Daoy (cell line): Measurements from ENCODE around the gene PINK1. TPM values are rescaled to one million over a fixed set of nuclear protein-coding genes. Genes with fewer than 3 reads are reported as not detected.
A peak's percentile ranks its signal among the peaks of the same experiment; 100 is the strongest.

Experiments
- DNase-seq: peaks from one replicate; pipeline ENCODE4 v3.0.0-alpha.2; 2015; ENCODE audit warnings: low read depth
- total RNA-seq: library from RNA; depleted of rRNA; stranded (reverse); fragments of >200 nt; shearing (Covaris generic); gene quantifications from 2 replicates; pipeline ENCODE4 v1.2.3, GENCODE V29; 2014

The PINK1 gene
- total RNA-seq, 1 experiment from 2014 or later: 76.0 TPM

GRCh38 chr1:20680269-20680668 lies 47.0 kb downstream of the PINK1 start:
- no peak for DNase-seq

GRCh38 chr1:20681999-20682398 lies 48.7 kb downstream of the PINK1 start:
- DNase-seq: no peak

- DNase-seq: no peak
These were observed 49.4 kb downstream of the PINK1 start for GRCh38 chr1:20682571-20683236.

- DNase-seq: no peak
These were observed 50.4 kb downstream of the PINK1 start for GRCh38 chr1:20683614-20684013.

GRCh38 chr1:20684050-20684620 lies 50.9 kb downstream of the PINK1 start:
- no peak for DNase-seq

GRCh38 chr1:20684651-20685050 lies 51.4 kb downstream of the PINK1 start:
- no peak for DNase-seq

- DNase-seq: no peak
These were observed 51.9 kb downstream of the PINK1 start for GRCh38 chr1:20685099-20685662.

GRCh38 chr1:20685741-20686140 lies 52.5 kb downstream of the PINK1 start:
- DNase-seq: no peak

GRCh38 chr1:20686883-20687725 lies 53.8 kb downstream of the PINK1 start:
- no peak for DNase-seq

GRCh38 chr1:20689645-20690056 lies 56.4 kb downstream of the PINK1 start:
- DNase-seq: no peak

- DNase-seq: no peak
These were observed 58.6 kb downstream of the PINK1 start for GRCh38 chr1:20691872-20692271.

GRCh38 chr1:20693623-20694022 lies 60.4 kb downstream of the PINK1 start:
- no peak for DNase-seq

- no peak for DNase-seq
These were observed 62.3 kb downstream of the PINK1 start for GRCh38 chr1:20695515-20695914.

- DNase-seq: peak; percentile 94
These were observed 63.4 kb downstream of the PINK1 start for GRCh38 chr1:20696397-20697333.

- no peak for DNase-seq
These were observed 64.3 kb downstream of the PINK1 start for GRCh38 chr1:20697563-20697962.

GRCh38 chr1:20698195-20698910 lies 65.1 kb downstream of the PINK1 start:
- no peak for DNase-seq

GRCh38 chr1:20699558-20699957 lies 66.3 kb downstream of the PINK1 start:
- DNase-seq: no peak

- DNase-seq: no peak
These were observed 67.5 kb downstream of the PINK1 start for GRCh38 chr1:20700636-20701215.
